Left colon (tissue), 2 donors: ENCODE results near the gene ARHGEF7. TPM values are rescaled to one million over a fixed set of nuclear protein-coding genes. Genes with fewer than 3 reads are reported as not detected.

Experiments
- ATAC-seq: fragments of 200-7000 bp; cut with Tn5 transposase; one replicate; pipeline ENCODE4 v1.9.1; 2020; ENCODE audit warnings: mild to moderate bottlenecking, moderate library complexity
- DNase-seq, 2 donors: peaks; one replicate each; pipeline ENCODE4 v3.0.0-alpha.2; 2020
- intact Hi-C, 2 donors: fragments of 100-400 bp; cut with DNase I in 1 of 2; cut with micrococcal nuclease in 1 of 2; formaldehyde crosslinking; loops; one replicate each; pipeline versions ENCODE4 v1.11.2 to v1.14.0; 2022; cut with DNase I, micrococcal nuclease
- total RNA-seq, 2 donors: library from RNA; stranded (reverse); fragmentation: NEBNext Ultra II Directional; extraction: Animal tissue kit (Norgen Biotek cat#: 25700); gene quantifications; one replicate each; pipeline ENCODE4 v1.2.1, GENCODE V29; 2021
- donor health status: DM: no; HTN: no; CAD: no.
- donor health status: DM: yes; HTN: yes; CAD: no.

The ARHGEF7 gene
- total RNA-seq, 2 donors from 2014 or later: 53.0 to 53.5 TPM

DNA sequence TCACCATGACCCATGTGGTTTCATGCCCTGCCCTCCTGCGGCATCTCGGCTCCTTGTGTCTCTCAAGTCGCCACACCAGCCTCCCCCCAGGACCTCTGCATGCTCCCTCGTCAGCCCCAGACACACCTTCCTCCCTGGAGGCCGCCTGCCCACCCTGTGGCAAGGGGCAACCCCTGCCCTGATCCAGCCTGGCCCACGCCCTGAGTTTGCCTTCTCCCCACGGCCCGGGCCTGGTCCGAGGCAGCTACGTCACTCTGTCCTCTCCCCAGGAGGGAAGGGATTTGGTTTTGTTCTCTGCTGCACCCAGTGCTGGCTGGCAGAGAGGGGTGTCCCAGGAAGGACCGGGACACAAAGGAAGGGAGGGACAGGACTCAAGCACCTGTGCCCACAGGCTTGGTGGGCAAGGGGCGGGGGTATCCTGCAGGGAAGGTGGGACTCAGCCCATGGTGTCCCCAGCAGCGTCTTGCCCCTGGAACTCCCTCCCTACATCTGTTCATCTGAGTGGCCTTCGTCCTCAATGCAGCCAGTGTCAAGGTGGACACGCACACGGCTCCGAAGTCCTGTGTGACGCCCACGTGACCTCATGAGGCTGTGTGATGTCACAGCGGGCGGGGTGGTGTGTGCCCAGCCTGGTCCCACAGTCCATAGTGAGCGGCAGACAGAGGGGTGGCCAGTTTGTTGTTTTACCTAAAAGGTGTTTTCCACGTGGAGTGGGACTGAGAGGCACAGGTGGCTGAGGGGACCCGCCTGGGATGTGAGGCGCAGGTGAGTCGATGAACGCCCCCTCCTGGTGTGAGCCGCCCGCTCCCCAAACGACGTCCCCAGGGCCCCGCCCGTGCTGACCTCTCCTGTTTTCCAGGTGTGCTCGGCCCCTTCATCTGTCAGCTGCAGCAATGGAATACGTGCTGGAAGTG lies 205.1 kb downstream of the ARHGEF7 start, which contains the start of gene TEX29:
Gene TEX29, plus strand, starts transcription at position 645 of the 914 bp plus-strand sequence. Its CDS starts 249 bp downstream, at position 894.
- intact Hi-C loops: no loop called here
- no peak for DNase-seq
- ATAC-seq: no peak

DNA sequence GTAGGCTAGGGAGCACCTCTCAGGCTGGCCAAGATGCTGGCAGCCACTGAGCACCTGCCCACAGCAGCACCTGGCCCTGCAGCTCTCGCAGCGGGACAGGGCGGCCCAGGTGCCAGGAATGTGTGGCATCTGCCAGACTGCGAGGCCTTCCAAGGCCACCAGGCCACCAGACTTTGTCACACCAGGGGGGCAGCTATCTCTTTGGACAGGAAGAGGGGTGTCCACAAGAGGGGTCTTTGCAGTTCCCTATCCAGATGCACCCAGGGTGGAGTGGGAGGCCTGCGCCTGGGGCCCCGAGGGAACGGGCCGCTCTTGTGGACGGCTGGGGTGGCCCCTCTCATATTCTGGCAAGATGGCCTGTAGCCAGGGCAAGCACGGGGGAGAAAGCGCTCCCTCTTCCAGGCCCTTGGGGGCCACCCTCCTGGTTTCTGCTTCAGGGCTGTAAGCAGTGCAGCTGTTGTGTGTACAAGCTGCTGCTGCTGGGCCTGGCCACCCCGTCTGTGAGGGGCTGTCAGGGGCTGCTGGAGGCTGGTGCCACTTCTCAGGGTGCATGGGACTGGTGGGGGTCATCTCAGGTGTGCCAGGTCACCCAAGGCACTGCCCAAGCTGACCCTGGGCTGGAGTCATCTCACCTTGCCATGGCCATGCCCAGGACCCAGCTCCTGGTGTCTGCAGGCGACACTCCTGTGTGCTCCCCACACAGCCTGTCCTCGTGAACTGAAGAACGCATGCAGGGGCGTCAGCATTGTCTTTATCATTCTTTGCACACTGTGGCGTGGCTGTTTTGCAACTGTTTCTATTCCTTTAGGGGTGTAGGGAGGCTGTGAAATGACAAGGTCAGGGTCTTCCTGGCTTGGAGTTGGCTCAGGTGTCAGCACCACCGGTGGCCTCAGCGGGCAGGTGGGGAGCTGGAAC lies 207.1 kb downstream of the ARHGEF7 start:
- no peak for DNase-seq
- intact Hi-C loops: no loop called here

DNA sequence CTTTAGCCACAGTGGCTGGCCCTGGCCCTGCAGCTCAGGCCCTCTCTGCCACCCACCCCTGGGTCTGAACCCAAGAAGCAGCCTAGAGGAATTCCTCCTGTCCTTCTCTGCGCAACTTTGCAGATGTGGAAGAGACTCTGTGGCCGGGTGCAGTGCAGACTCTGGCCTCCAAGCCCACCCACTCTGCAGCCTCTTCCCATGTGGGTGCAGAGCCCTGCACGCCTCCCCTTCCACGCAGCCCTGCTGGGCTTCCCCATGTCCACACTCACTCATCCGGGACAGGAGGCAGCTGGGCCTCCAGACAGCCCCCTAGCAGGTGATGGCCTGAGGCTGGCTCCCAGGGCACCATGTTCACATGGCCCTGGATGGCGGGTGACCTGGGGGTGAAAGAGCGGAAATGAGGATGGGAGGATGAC lies 207.8 kb downstream of the ARHGEF7 start:
- DNase-seq (no peak), ATAC-seq (no peak)
- intact Hi-C loops: no loop called here

More for the DNA sequence above, 207.1 kb downstream of the ARHGEF7 start:
- no peak for ATAC-seq

DNA sequence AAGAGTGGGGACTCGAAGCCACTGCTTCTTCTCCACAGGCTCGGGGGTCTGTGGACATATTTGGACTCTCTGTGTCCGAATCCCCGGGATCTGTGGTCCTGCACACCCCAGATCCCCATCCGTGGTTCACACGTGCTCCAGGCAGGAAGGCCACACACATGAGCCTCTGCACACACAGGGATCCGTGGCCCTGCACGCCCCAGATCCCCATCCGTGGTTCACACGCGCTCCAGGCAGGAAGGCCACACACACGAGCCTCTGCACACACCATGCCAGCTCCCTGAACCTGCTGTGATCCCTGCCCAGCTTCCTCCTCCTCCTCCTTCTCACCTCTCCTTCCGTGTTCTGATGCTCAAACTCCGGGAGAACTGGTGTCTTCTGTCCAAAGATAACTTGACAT lies 208.4 kb downstream of the ARHGEF7 start:
- DNase-seq (no peak), ATAC-seq (no peak)
- intact Hi-C loops: no loop called here

DNA sequence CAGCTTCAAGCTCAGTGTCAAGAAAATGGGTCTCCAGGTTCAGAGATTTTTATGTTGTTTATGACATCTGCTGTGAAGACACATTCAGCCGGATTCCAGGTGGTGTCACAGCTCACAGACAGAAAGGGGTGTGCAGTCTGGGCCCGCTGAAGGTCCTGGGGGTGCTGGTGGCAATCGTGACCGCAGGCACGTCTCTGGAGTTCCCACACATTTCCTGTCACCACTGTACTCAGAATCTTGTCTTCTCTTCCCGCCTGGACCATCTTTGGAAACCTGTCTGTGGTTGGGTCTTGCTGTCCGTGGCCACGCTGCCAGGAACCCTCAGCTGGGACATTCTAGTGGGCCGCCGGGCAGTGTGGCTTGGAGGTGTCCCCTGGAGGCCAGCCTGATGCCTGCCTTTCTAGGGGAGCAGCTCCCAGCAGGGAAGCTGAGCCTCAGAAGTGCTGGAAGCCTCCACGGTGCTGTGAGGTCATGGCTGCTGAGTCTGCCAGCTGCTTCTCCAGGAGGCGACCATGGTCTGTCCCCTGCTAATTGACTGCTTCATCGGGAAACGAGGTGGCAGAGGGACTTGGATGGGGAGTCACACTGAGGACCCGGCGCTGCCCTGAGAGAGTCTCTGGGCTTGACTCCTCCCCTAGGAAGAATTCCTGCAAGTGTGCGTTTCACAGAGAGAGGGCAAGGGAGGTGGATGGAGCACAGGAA lies 209.0 kb downstream of the ARHGEF7 start:
- DNase-seq (no peak), ATAC-seq (no peak)
- intact Hi-C loops: no loop called here

DNA sequence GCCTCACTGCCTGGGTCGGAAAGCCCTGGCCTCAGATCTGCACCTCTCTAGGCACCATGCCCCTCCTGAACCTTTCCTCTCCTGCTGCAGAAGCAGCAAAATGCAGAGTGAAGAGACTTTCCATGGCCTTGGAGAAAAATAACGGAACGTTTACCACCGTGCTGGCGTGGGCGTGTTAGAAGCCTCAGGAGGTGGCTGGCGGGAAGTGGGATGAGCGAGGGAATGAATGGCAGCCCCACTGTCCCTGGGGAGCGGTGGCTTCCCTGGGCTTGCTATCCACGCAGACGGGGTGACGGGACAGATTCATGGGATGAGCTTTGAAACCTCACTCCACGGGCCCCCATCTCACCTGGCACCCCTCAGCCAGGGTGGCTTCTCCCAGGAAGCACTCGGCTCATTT lies 209.6 kb downstream of the ARHGEF7 start:
- DNase-seq (no peak), ATAC-seq (no peak)
- intact Hi-C loops: no loop called here

DNA sequence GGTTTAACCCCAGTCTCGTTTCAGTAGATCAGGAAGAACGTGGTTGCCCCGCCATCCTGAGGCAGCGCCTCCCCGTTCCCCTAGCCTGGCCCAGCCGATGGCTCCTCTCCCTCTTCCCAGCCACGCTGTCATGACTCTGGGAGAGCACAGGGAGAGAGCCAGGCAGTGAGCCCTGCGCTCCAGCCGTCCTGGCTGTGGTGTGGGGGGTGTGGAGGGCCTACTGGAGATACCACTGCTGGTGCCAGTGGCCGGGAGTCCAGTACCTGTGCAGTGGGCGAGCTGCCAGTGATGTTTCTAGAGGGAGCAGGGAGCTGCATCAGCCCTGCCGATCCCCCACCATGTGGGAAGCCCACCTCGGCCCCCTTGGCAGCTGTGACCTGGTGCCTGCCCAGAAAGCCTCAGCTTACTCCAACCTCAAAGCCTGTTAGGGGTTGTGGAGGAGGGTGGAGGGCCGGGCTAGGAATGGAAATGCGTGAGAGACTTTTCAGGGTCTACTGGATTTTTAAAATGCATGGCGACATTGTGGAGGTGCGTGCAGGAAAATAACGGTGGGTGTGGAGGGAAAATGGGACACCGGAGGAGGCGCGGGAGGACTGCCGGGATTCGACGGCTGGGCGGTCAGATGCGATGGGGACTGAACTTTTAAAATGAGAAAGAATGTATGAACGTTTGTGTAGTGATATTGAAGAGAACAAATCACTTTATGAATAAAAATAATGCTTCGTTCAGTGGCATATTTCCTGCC lies 210.2 kb downstream of the ARHGEF7 start:
- no peak for ATAC-seq

DNA sequence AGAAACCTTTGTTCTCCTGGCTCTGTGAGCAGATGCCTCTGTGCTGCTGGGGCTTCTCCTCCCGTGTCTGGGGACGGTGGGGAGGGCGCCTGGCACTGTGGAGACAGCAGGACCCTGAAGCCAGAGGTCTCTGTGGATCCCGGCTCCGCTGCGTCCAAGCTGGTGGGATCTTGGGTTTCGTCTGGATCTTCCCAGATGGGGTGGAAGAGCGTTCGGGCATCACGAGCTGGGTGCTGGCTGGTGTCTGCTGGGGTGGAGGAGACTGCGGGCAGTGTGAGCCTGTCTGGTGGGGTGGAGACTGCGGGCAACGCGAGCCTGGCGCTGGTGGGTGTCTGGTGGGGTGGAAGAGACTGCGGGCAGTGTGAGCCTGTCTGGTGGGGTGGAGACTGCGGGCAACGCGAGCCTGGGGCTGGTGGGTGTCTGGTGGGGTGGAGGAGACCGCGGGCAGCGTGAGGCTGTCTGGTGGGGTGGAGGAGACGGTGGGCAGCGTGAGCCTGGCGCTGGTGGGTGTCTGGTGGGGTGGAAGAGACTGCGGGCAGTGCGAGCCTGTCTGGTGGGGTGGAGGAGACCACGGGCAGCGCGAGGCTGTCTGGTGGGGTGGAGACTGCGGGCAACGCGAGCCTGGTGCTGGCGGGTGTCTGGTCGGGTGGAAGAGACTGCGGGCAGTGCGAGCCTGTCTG lies 211.0 kb downstream of the ARHGEF7 start:
- ATAC-seq (no peak), DNase-seq (no peak)

More for the DNA sequence above, 210.2 kb downstream of the ARHGEF7 start:
- intact Hi-C loops: no loop called here
- no peak for DNase-seq

DNA sequence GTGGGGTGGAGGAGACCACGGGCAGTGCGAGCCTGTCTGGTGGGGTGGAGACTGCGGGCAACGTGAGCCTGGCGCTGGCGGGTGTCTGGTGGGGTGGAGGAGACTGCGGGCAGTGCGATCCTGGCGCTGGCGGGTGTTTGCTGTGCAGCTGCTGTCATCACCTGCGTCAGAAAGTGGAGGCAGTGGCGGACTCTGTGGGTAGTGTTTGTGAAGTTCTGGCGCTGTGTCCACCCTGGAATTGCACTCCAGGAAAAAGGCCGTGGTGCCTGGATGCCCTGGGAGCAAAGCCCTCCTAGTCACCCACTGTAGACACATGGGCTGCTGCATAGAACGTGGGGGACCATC lies 211.5 kb downstream of the ARHGEF7 start:
- DNase-seq: no peak
- intact Hi-C loops: no loop called here
- no peak for ATAC-seq

More for the DNA sequence above, 211.0 kb downstream of the ARHGEF7 start:
- intact Hi-C loops: no loop called here

DNA sequence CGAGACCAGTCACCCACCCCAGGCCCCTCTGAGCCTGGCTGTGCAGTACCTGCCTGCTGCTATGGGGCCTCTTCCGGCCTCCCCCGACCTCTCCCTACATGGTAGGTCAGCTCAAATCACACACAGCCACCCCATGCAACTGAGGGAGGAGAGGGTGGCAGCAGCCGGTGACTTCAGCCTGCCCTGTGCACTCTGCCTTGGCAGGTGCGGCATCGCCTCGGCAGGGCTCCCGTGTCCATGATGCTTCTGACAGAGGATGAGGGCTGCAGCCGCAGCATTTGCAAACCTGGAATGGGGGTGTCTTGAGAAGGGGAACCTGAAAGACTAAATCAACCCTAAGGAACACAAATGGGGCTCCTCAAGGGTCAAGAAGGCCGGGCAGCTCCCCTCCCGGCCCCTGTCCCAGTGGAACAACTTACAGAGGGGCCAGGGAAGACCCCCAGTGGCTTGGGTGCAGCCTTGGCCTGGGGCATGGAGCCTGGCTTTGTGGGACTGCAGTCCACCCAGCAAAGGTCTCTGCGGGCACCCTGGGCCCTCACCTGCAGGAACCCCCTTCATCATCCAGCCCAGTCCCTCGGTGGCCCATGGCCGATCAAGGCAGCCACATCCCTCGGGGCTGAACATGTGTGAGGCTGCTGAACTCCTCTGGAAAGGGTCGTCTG lies 212.0 kb downstream of the ARHGEF7 start:
- DNase-seq: no peak
- ATAC-seq: no peak
- intact Hi-C loops: no loop called here

DNA sequence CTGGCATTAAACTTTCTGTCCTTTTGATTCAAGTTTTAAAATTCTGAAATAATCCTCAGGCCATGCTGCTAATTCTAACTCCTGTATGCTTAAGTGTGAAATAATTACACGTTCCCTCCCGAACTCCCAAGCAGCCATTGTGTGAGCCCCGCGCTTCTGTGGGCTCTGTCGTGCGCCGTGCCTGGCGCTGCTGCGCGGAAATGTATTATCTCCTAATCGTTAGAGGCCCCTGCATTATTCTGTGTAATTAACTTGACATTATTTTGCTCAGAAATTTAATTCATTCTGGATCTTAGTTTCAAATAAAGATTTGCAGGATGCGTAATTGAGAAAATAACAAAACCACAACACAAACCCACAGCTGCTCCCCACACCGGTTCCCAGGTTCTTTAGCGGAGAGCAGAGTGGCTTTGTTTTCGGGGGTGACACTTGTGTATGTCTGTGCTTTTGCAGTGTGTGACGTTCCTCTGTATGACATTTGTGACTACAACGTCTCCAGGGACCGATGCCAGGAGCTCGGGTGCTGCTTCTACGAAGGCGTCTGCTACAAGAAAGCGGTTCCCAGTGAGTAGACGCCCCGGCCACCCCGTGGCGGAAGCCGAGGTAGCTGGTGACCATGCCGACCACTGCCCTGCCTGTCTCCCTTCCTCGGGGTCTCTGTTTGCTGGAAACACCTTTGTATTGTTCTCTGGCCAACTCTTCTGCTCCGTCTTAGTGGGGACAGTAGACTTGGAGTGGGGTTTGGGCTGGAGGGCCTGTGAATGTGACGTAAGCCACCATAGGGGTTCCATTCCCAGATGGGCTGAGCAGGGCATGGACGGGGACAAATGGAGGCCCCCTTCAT lies 212.8 kb downstream of the ARHGEF7 start:
- ATAC-seq: no peak
- intact Hi-C loops: no loop called here
- DNase-seq: no peak

DNA sequence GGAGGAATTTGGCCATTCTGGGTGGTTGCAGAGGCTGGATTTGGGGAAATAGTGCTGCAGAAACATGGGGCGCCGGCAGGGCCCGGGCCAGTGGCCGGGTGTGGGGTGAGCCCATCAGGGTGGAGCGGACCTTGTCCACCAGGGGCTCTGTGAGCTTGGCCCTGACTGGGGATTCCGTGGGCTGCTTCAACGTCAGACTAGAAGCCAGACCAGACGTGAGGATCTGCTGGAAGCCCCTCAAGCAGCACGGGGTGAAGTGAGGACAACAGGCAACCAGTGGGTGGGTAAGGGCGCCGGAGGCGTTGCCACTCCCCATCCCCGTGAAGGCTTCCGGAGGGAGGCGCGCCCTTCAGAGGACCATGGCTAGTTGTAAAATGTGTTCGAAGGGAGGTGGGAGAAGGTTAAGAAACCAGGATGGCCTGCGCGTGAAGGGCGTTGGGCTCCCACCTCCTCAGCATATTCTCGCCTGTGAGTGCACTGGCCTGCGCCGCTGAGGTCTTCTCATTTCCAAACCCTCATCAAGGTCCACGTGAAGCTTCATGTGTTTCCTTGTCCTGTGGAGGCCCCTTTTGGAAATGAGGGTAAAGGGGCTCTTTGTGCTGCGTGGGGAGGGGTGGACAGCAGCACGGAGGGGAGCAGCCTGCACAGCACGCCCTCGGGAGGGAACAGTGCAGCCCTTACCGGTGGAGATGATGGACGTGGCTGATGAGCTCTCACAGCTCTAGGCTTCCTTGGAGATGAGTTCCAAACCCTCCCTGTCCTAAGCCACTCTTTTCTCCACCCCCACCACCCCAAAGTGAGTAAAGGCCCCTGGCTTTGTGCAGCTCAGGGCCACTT lies 213.7 kb downstream of the ARHGEF7 start:
- ATAC-seq: no peak
- no peak for DNase-seq
- intact Hi-C loops: no loop called here

DNA sequence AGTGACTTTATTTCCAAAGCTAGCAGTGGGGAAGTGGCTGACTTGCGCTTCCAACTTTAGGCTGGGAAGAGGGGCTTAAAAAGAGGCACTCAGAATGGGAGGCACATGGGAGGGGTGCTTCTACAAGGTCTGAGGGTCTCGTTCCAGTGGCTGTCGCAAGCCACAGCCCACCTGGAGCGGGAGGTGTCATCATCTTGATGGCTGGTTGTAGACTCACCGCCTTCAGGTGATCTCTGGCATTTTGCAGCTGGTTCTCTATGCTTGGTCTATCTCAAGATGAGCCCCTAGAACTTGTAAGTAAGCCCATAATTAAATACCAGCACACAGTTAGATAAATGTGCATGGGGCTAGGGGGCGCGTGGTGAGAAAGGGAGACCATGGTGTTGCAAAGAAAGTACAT lies 214.5 kb downstream of the ARHGEF7 start:
- ATAC-seq (no peak), DNase-seq (no peak)
- intact Hi-C loops: no loop called here

DNA sequence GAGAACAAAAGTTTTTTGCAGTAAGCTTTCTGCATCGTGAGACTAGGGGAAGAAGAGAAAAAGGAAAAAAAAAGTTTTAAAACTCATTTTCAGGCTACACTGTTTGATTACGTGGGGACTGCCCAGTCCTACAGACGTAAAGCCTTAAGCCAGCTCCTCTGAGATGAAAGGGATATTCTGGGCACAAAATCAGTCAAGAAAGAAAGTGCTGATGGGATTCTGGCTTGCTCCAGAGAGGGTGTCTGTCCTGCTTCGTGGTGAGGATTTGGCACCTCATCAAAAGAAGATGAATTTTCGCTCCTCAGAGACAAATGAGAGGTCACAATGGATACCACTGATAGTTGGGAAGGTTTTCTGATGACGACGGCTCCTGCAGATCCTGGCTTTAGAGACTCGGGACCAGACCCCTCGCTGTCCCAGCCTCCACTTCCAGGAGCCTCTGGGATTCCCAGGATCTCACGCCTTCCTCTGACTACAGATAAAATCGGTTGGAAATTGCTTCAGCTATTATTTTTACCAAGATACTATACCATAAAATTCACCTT lies 215.0 kb downstream of the ARHGEF7 start:
- intact Hi-C loops: no loop called here

DNA sequence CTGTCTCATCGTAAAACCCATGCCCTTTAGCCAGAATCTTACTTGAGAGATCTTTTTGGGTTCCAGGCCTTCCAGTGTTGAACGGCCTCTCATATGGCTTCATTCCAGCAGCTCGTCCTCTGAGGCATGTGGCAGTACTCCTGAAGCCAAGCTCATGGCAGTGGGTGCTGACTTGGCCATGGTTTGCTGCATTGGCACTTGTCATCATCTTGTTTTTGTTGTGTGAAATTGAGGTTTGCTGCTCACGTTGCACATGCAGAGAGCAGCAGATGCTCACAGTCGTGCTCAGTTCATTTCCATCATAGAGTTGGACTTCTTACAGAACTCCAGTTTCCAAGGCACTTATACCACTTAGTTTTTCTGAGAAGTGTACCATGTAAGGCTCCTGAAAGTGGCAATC lies 220.2 kb downstream of the ARHGEF7 start:
- ATAC-seq (no peak), DNase-seq (no peak)
- intact Hi-C loops: no loop called here

More for the DNA sequence above, 215.0 kb downstream of the ARHGEF7 start:
- DNase-seq (no peak), ATAC-seq (no peak)
